SK-N-SH (cell line): ENCODE measurements around the gene FOXO4. TPM values are rescaled to one million over a fixed set of nuclear protein-coding genes. Genes with fewer than 3 reads are reported as not detected.

ENCODE experiments used
- CTCF ChIA-PET: fragments of 300-600, 350-600 bp; formaldehyde crosslinking; extraction: SDS; loops from one replicate; lab custom pipeline; 2021; lab: Yijun Ruan, JAX
- POLR2A ChIA-PET: fragments of 350-600 bp; sonication (Branson Sonifier 250); formaldehyde crosslinking; extraction: SDS; loops from one replicate; lab custom pipeline; 2020; ENCODE audit warnings: antibody characterized with exemption, inconsistent platforms; lab: Yijun Ruan, JAX
- DNase-seq: peaks from one replicate; pipeline ENCODE4 v3.0.0; 2012
- H2AFZ ChIP-seq: fragments of 200-600 bp; sonication (generic); 2 replicates; pipeline ENCODE4 v1.8.1; 2016; ENCODE audit warnings: antibody characterized with exemption, mild to moderate bottlenecking, low read depth
- H3F3A ChIP-seq: fragments of 200-600 bp; sonication (generic); replicated peaks from 2 replicates; pipeline ENCODE3; 2016; ENCODE audit warnings: antibody characterized with exemption, mild to moderate bottlenecking; ENCODE audit not compliant: insufficient read depth
- H3K27ac ChIP-seq, 2 experiments: fragments of 200-500 bp in 1 of 2; fragments of 200-600 bp in 1 of 2; sonication (Bioruptor generic) in 1 of 2; sonication (generic), shearing (Covaris generic) in 1 of 2; 2 replicates each; pipeline versions ENCODE4 v1.5.1 to v1.6.1; 2014 to 2016; ENCODE audit warnings: low read depth in 2 of 2, inconsistent platforms in 1 of 2, low read length in 1 of 2, mild to moderate bottlenecking in 1 of 2, mixed read lengths in 1 of 2
- H3K27me3 ChIP-seq: fragments of 200-600 bp; sonication (generic), shearing (Covaris generic); 2 replicates; pipeline ENCODE4 v1.6.1; 2016; ENCODE audit warnings: mixed run types; ENCODE audit not compliant: insufficient read depth
- H3K36me3 ChIP-seq, 2 experiments: fragments of 200-500 bp in 1 of 2; fragments of 200-600 bp in 1 of 2; sonication (Bioruptor generic) in 1 of 2; sonication (generic) in 1 of 2; replicated peaks in 1 of 2; 2 replicates each; pipeline versions ENCODE3 to v1.5.1; 2014 to 2016; ENCODE audit warnings: low read length in 1 of 2, mild to moderate bottlenecking in 1 of 2; ENCODE audit not compliant: insufficient read depth in 2 of 2, control insufficient read depth in 1 of 2
- H3K4me1 ChIP-seq, 2 experiments: fragments of 200-500 bp in 1 of 2; fragments of 200-600 bp in 1 of 2; sonication (Bioruptor generic) in 1 of 2; sonication (generic), shearing (Covaris generic) in 1 of 2; 2 replicates each; pipeline versions ENCODE4 v1.5.1 to v1.6.1; 2014 to 2016; ENCODE audit warnings: low read depth in 1 of 2, low read length in 1 of 2, mixed run types in 1 of 2; ENCODE audit not compliant: insufficient read depth in 2 of 2, control insufficient read depth in 1 of 2
- H3K4me2 ChIP-seq: fragments of 200-600 bp; sonication (generic), shearing (Covaris generic); 2 replicates; pipeline ENCODE4 v1.6.1; 2017; ENCODE audit warnings: mixed run types
- H3K4me3 ChIP-seq, 2 experiments: fragments of 200-500 bp in 1 of 2; fragments of 200-600 bp in 1 of 2; sonication (Bioruptor generic) in 1 of 2; sonication (generic), shearing (Covaris generic) in 1 of 2; 2 replicates each; pipeline versions ENCODE4 v1.5.1 to v1.8.1; 2014 to 2016; ENCODE audit warnings: low read depth in 2 of 2, inconsistent platforms in 1 of 2, low read length in 1 of 2, mild to moderate bottlenecking in 1 of 2, mixed read lengths in 1 of 2, moderate library complexity in 1 of 2
- H3K79me2 ChIP-seq: fragments of 200-600 bp; sonication (generic); 2 replicates; pipeline ENCODE4 v1.8.1; 2017; ENCODE audit warnings: mild to moderate bottlenecking; ENCODE audit not compliant: insufficient read depth
- H3K9ac ChIP-seq: fragments of 200-600 bp; sonication (generic); 2 replicates; pipeline ENCODE4 v1.6.1; 2017; ENCODE audit warnings: mixed run types
- H3K9me2 ChIP-seq: fragments of 200-600 bp; sonication (generic); 2 replicates; pipeline ENCODE4 v1.6.1; 2017; ENCODE audit warnings: mixed run types
- H3K9me3 ChIP-seq: fragments of 200-600 bp; sonication (generic); 2 replicates; pipeline ENCODE4 v1.6.1; 2017; ENCODE audit warnings: mixed run types, mild to moderate bottlenecking, moderate library complexity
- H4K20me1 ChIP-seq: fragments of 200-600 bp; sonication (generic); 2 replicates; pipeline ENCODE4 v1.6.1; 2017; ENCODE audit warnings: mild to moderate bottlenecking, mixed run types; ENCODE audit not compliant: insufficient read depth
- ELF1 ChIP-seq: IDR thresholded peaks from 2 replicates; pipeline ENCODE4 v1.4.0; 2012
- EP300 ChIP-seq, 2 experiments: IDR thresholded peaks; 2 replicates each; pipeline versions ENCODE4 v1.4.0 to v1.6.1; 2012; ENCODE audit warnings: borderline replicate concordance in 1 of 2, low read depth in 1 of 2, low read length in 1 of 2
- FOSL2 ChIP-seq: IDR thresholded peaks from 2 replicates; pipeline ENCODE4 v1.4.0; 2012; ENCODE audit warnings: low read depth, mild to moderate bottlenecking, moderate library complexity, borderline replicate concordance
- GATA2 ChIP-seq: sonication (generic); formaldehyde crosslinking; IDR thresholded peaks from 2 replicates; pipeline ENCODE4 v1.5.0; 2020; ENCODE audit warnings: mild to moderate bottlenecking, missing genetic modification reagents
- MXI1 ChIP-seq: IDR thresholded peaks from 2 replicates; pipeline ENCODE4 v1.6.1; 2012; ENCODE audit warnings: mild to moderate bottlenecking, low read depth, low read length, improper control_type of control experiment
- NRF1 ChIP-seq: IDR thresholded peaks from 2 replicates; pipeline ENCODE4 v1.6.1; 2012; ENCODE audit warnings: low read depth, mild to moderate bottlenecking, low read length
- SIN3A ChIP-seq: IDR thresholded peaks from 2 replicates; pipeline ENCODE4 v1.6.1; 2012; ENCODE audit warnings: low read depth, mild to moderate bottlenecking, low read length, moderate library complexity, borderline replicate concordance
- SMC3 ChIP-seq: IDR thresholded peaks from 2 replicates; pipeline ENCODE4 v1.6.1; 2012; ENCODE audit warnings: low read depth, low read length, improper control_type of control experiment
- TEAD4 ChIP-seq: IDR thresholded peaks from 2 replicates; pipeline ENCODE4 v1.4.0; 2012; ENCODE audit warnings: mild to moderate bottlenecking, borderline replicate concordance; ENCODE audit not compliant: insufficient read depth
- WGBS: methylation state at CpG from one replicate; pipeline ENCODE4 v1.1.6; 2017; ENCODE audit warnings: low lambda C conversion rate; 5-methylcytosine and 5-hydroxymethylcytosine counted together
- polyA plus RNA-seq, 3 experiments: library from polyadenylated mRNA; depleted of rRNA; stranded (reverse); fragments of >200 nt; gene quantifications; 2 replicates each; pipeline ENCODE4 v1.2.3, GENCODE V29; 2012
- TF ChIP-seq, protein P1 (sequence below): IDR thresholded peaks from 2 replicates; pipeline ENCODE4 v1.4.0; 2012; ENCODE audit warnings: low read depth
- TF ChIP-seq, protein P2 (sequence below): fragments of 150-350 bp; IDR thresholded peaks from 2 replicates; pipeline ENCODE4 v1.6.1; 2017; ENCODE audit warnings: antibody characterized with exemption, low read length, low read depth, borderline replicate concordance
- TF ChIP-seq, protein P3 (sequence below): IDR thresholded peaks from 2 replicates; pipeline ENCODE4 v1.6.1; 2012; ENCODE audit warnings: mild to moderate bottlenecking, low read depth, low read length, moderate library complexity
- TF ChIP-seq, protein P4 (sequence below): fragments of 200-600 bp; sonication (generic); IDR thresholded peaks from 2 replicates; pipeline ENCODE4 v1.6.1; 2017; ENCODE audit warnings: antibody characterized with exemption, mild to moderate bottlenecking, moderate library complexity

The FOXO4 gene
- polyA plus RNA-seq, 1 of the 3 experiments (the other 2 are of a cell fraction): 1.9 TPM

DNA sequence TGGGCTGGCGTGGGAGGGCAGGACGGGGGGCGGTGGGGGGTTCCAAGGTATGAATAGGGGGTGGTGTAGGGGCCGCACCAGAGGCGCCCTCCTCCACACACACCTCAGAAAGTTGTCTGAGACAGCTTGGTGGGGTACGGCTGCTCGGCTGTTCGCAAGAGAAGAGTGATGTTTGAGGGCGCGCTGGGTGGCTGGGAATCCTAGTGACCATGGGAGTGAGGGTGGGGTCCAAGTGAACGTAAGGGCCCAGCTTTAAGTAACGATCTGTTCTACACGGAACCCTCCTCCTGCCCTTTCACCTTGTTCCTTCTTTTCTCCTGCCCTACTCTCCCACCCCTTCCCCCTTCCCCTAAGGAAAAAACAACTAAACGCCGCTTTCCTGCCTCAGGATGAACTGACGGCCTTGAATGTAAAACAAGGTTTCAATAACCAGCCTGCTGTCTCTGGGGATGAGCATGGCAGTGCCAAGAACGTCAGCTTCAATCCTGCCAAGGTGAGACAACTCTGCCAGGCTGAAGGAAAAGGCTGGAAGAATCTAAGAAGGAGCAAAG lies 23.4 kb downstream of the FOXO4 start (continued):
- TF ChIP-seq, protein P1, sequence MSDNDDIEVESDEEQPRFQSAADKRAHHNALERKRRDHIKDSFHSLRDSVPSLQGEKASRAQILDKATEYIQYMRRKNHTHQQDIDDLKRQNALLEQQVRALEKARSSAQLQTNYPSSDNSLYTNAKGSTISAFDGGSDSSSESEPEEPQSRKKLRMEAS: no peak
- TF ChIP-seq, protein P2, sequence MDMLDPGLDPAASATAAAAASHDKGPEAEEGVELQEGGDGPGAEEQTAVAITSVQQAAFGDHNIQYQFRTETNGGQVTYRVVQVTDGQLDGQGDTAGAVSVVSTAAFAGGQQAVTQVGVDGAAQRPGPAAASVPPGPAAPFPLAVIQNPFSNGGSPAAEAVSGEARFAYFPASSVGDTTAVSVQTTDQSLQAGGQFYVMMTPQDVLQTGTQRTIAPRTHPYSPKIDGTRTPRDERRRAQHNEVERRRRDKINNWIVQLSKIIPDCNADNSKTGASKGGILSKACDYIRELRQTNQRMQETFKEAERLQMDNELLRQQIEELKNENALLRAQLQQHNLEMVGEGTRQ: no peak
- no peak for TF ChIP-seq EP300 (IDR thresholded peaks at IDR 0.05; ENCODE audit: borderline replicate concordance in 1 of 2, low read depth in 1 of 2, low read length in 1 of 2)
- no peak for TF ChIP-seq MXI1

DNA sequence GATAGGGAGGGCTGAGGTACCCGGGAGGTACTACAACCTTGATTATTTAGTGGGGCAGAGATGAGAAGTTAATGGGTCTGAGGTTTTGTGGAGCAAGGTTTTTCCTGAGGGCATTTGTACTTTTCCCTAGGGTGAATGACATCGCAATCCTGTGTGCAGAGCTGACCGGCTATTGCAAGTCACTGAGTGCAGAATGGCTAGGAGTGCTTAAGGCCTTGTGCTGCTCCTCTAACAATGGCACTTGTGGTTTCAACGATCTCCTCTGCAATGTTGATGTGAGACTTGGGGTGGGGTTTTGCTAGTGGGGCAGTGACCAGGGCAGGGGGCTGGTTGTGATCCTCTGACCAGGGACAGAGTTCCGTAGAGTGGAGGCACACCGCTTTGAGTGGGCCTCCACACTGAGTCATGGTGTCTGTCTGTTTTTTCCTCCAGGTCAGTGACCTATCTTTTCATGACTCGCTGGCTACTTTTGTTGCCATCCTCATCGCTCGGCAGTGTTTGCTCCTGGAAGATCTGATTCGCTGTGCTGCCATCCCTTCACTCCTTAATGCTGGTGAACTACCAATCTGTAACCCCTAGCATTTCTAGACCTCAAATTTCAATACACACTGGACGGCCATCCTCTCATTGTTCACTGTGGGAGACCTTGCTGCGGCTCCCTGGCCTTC lies 32.6 kb downstream of the FOXO4 start:
- H3K9me3 ChIP-seq: no peaks in the 10 kb centered on the region
- no peak overlapping the region for H3K4me3 ChIP-seq
- no peaks in the 10 kb centered on the region for H3F3A ChIP-seq
- H2AFZ ChIP-seq: no peak overlapping the region
- no peak for TF ChIP-seq SIN3A
- TF ChIP-seq FOSL2: peak; percentile 36; the same call in 1 of the 2 replicates
- TF ChIP-seq GATA2 (CRISPR knock-in tag): no peak
- TF ChIP-seq, all 33 proteins: peak for 1
- Histone ChIP-seq H3K36me3 (peaks cover 12 to 82% of the 10 kb centered on the region in 2 experiments), H4K20me1 (no peaks in the 10 kb centered on the region), H3K4me1 (peaks cover 0 to 4% of the 10 kb centered on the region in 2 experiments; a peak in 1 of 4 replicates), H3K4me2 (peak overlapping the region; percentile 43; the same call in 1 of the 2 replicates), H3K27me3 (peaks cover 5% of the 10 kb centered on the region; the same call in 1 of the 2 replicates), H3K9ac (no peak overlapping the region; the same call in 1 of the 2 replicates), H3K27ac (peak overlapping the region in 1 of 2 experiments; percentile 37; a peak in 2 of 4 replicates), H3K79me2 (no peaks in the 10 kb centered on the region), H3K9me2 (no peaks in the 10 kb centered on the region)
- CTCF ChIA-PET: interaction anchor here (0.7 to 3.0 kb wide), 17 partner anchors 9 to 146 kb away, joined by 3 to 30 read pairs (median 5); partner anchors contain the start of genes FOXO4, MED12 and SNX12
- DNase-seq: no peak
- 50% methylated on average over 10 of the region's 12 CpGs for WGBS
- POLR2A ChIA-PET: interaction anchor here (0.5 kb wide), 1 partner anchor 176 kb away, joined by 4 read pairs; no protein-coding TSS in a partner anchor

DNA sequence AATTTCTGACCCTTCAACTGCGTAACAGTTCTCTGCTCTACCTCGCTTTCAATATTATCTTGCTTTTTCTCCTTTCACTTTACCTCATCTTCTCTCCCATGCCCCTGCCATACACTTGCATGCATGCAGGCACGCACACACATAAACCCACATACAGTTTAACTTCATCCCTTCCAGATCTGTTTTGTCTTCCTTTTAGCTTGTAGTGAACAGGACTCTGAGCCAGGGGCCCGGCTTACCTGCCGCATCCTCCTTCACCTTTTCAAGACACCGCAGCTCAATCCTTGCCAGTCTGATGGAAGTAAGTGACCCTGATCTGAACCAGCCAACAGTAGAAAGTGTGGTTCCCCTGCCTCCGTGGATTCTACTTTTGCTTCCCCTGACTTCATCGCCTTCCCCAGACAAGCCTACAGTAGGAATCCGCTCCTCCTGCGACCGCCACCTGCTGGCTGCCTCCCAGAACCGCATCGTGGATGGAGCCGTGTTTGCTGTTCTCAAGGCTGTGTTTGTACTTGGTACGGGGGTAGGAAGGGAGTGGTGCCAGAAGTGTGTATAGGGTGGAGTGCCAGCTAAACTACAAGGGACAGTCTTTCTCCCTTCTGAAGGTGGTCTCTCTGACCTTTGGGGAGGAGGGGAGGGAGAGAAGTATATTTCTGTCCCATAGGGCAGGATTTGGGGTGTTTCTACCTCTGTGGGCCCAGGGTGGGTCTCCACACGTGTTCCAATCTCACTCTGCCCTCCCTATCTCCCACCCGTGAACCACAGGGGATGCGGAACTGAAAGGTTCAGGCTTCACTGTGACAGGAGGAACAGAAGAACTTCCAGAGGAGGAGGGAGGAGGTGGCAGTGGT lies 33.5 kb downstream of the FOXO4 start:
- Histone ChIP-seq H3K27ac (peak overlapping the region in 1 of 2 experiments; percentile 37; a peak in 2 of 4 replicates), H3K4me1 (peaks cover 0 to 4% of the 10 kb centered on the region in 2 experiments; a peak in 1 of 4 replicates), H3K9ac (peak overlapping the region; percentile 26; the same call in 1 of the 2 replicates), H3K9me3 (no peaks in the 10 kb centered on the region), H3K4me3 (peak overlapping the region in 1 of 2 experiments; percentile 29; a peak in 1 of 4 replicates), H3F3A (no peaks in the 10 kb centered on the region), H3K27me3 (peaks cover 5% of the 10 kb centered on the region; the same call in 1 of the 2 replicates), H2AFZ (no peak overlapping the region), H3K36me3 (peaks cover 12 to 74% of the 10 kb centered on the region in 2 experiments), H3K9me2 (no peaks in the 10 kb centered on the region), H4K20me1 (no peaks in the 10 kb centered on the region), H3K79me2 (no peaks in the 10 kb centered on the region), H3K4me2 (peak overlapping the region; percentile 43; the same call in 1 of the 2 replicates)
- DNase-seq: peak; percentile 79
- WGBS: 35% methylated on average over 18 of the region's 18 CpGs
- ChIA-PET POLR2A (interaction anchor here (0.5 kb wide), 1 partner anchor 177 kb away, joined by 4 read pairs; no protein-coding TSS in a partner anchor), CTCF (interaction anchor here (0.7 to 3.0 kb wide), 23 partner anchors 9 to 159 kb away, joined by 3 to 30 read pairs (median 4); partner anchors contain the start of genes FOXO4, IL2RG, MED12 and SNX12)
- TF ChIP-seq SMC3 (peak; percentile 92), NRF1 (no peak), ELF1 (no peak), TEAD4 (no peak)
- TF ChIP-seq, protein P3, sequence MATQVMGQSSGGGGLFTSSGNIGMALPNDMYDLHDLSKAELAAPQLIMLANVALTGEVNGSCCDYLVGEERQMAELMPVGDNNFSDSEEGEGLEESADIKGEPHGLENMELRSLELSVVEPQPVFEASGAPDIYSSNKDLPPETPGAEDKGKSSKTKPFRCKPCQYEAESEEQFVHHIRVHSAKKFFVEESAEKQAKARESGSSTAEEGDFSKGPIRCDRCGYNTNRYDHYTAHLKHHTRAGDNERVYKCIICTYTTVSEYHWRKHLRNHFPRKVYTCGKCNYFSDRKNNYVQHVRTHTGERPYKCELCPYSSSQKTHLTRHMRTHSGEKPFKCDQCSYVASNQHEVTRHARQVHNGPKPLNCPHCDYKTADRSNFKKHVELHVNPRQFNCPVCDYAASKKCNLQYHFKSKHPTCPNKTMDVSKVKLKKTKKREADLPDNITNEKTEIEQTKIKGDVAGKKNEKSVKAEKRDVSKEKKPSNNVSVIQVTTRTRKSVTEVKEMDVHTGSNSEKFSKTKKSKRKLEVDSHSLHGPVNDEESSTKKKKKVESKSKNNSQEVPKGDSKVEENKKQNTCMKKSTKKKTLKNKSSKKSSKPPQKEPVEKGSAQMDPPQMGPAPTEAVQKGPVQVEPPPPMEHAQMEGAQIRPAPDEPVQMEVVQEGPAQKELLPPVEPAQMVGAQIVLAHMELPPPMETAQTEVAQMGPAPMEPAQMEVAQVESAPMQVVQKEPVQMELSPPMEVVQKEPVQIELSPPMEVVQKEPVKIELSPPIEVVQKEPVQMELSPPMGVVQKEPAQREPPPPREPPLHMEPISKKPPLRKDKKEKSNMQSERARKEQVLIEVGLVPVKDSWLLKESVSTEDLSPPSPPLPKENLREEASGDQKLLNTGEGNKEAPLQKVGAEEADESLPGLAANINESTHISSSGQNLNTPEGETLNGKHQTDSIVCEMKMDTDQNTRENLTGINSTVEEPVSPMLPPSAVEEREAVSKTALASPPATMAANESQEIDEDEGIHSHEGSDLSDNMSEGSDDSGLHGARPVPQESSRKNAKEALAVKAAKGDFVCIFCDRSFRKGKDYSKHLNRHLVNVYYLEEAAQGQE: no peak
- TF ChIP-seq, protein P4, sequence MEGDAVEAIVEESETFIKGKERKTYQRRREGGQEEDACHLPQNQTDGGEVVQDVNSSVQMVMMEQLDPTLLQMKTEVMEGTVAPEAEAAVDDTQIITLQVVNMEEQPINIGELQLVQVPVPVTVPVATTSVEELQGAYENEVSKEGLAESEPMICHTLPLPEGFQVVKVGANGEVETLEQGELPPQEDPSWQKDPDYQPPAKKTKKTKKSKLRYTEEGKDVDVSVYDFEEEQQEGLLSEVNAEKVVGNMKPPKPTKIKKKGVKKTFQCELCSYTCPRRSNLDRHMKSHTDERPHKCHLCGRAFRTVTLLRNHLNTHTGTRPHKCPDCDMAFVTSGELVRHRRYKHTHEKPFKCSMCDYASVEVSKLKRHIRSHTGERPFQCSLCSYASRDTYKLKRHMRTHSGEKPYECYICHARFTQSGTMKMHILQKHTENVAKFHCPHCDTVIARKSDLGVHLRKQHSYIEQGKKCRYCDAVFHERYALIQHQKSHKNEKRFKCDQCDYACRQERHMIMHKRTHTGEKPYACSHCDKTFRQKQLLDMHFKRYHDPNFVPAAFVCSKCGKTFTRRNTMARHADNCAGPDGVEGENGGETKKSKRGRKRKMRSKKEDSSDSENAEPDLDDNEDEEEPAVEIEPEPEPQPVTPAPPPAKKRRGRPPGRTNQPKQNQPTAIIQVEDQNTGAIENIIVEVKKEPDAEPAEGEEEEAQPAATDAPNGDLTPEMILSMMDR: peak; percentile 90
